B cell (primary cell): ENCODE measurements around the gene RET. TPM values are rescaled to one million over a fixed set of nuclear protein-coding genes. Genes with fewer than 3 reads are reported as not detected.

Experiments
- ATAC-seq: fragments of 200-7000 bp; cut with Tn5 transposase; one replicate; pipeline ENCODE4 v1.10.0; 2021; ENCODE audit warnings: low read depth, mild to moderate bottlenecking, moderate number of reproducible peaks, moderate library complexity
- CTCF ChIA-PET: fragments of 350-600 bp; sonication (Branson Sonifier 250); formaldehyde crosslinking; loops from one replicate; lab custom pipeline; 2021; ENCODE audit warnings: antibody characterized with exemption, inconsistent platforms; lab: Charles Lee
- POLR2A ChIA-PET: fragments of 350-600 bp; sonication (Branson Sonifier 250); formaldehyde crosslinking; loops from one replicate; lab custom pipeline; 2021; ENCODE audit warnings: antibody characterized with exemption; lab: Charles Lee
- DNase-seq: peaks from one replicate; pipeline ENCODE4 v3.0.0; 2013
- H2AFZ ChIP-seq: 2 replicates; pipeline ENCODE4 v1.6.1; 2012; ENCODE audit warnings: mild to moderate bottlenecking, low read depth, low read length; ENCODE audit not compliant: insufficient read depth, poor library complexity, severe bottlenecking
- H3K27ac ChIP-seq, 2 donors: 1 replicate in 1 of 2; 2 replicates in 1 of 2; pipeline ENCODE4 v1.5.1; 2012 to 2013; ENCODE audit warnings: low read length in 2 of 2, mild to moderate bottlenecking in 2 of 2, moderate library complexity in 1 of 2
- H3K27me3 ChIP-seq, 4 experiments: fragments of 200-600 bp in 1 of 4; sonication (generic) in 1 of 4; replicated peaks in 1 of 4; 1 replicate in 2 of 4; 2 replicates in 2 of 4; pipeline versions ENCODE4 v1.6.1 to v1.7.0; 2013 to 2016; ENCODE audit warnings: low read length in 3 of 4, mild to moderate bottlenecking in 2 of 4, mixed read lengths in 1 of 4, moderate library complexity in 1 of 4; ENCODE audit not compliant: insufficient read depth in 4 of 4, control insufficient read depth in 3 of 4; ENCODE audit errors: control extremely low read depth in 1 of 4
- H3K36me3 ChIP-seq, 2 experiments: replicated peaks in 1 of 2; 1 replicate in 1 of 2; 2 replicates in 1 of 2; pipeline versions ENCODE4 v1.6.1 to v1.7.1; 2013; ENCODE audit warnings: low read length in 1 of 2; ENCODE audit not compliant: insufficient read depth in 2 of 2, control insufficient read depth in 1 of 2; ENCODE audit errors: control extremely low read depth in 1 of 2, extremely low read depth in 1 of 2
- H3K4me1 ChIP-seq, 2 donors: fragments of 200-600 bp in 1 of 2; sonication (generic) in 1 of 2; 1 replicate in 1 of 2; 2 replicates in 1 of 2; pipeline versions ENCODE4 v1.5.1 to v1.6.1; 2013 to 2017; ENCODE audit warnings: low read length in 2 of 2; ENCODE audit not compliant: control insufficient read depth in 2 of 2, insufficient read depth in 2 of 2
- H3K4me2 ChIP-seq: replicated peaks from 2 replicates; pipeline ENCODE3; 2012; ENCODE audit warnings: mild to moderate bottlenecking, low read depth, low read length; ENCODE audit not compliant: poor library complexity, severe bottlenecking
- H3K4me3 ChIP-seq, 5 experiments: fragments of 200-600 bp in 1 of 5; sonication (generic) in 1 of 5; 1 replicate in 3 of 5; 2 replicates in 2 of 5; pipeline versions ENCODE4 v1.5.1 to v1.7.0; 2011 to 2016; ENCODE audit warnings: low read length in 4 of 5, mild to moderate bottlenecking in 4 of 5, low read depth in 2 of 5, control low read depth in 1 of 5, moderate library complexity in 1 of 5; ENCODE audit not compliant: insufficient read depth in 1 of 5; ENCODE audit errors: control extremely low read depth in 1 of 5, extremely low read depth in 1 of 5
- H3K79me2 ChIP-seq: fragments of 200-600 bp; sonication (generic); one replicate; pipeline ENCODE4 v1.6.0; 2016; ENCODE audit warnings: low read length; ENCODE audit not compliant: control insufficient read depth, insufficient read depth
- H3K9ac ChIP-seq: fragments of 200-600 bp; sonication (generic); 2 replicates; pipeline ENCODE4 v1.6.1; 2017; ENCODE audit warnings: mild to moderate bottlenecking, low read length, moderate library complexity
- H3K9me3 ChIP-seq, 3 donors: one replicate each; pipeline versions ENCODE4 v1.6.1 to v1.7.1; 2013; ENCODE audit warnings: low read length in 2 of 3; ENCODE audit not compliant: control insufficient read depth in 2 of 3, insufficient read depth in 1 of 3; ENCODE audit errors: control extremely low read depth in 1 of 3
- H4K20me1 ChIP-seq: 2 replicates; pipeline ENCODE4 v1.6.0; 2012; ENCODE audit warnings: mild to moderate bottlenecking, low read length; ENCODE audit not compliant: insufficient read depth, control insufficient read depth, poor library complexity, severe bottlenecking
- H3K27ac Mint-ChIP-seq: one replicate; pipeline ENCODE4 v1.8.0; 2021; ENCODE audit warnings: mixed read lengths
- H3K27me3 Mint-ChIP-seq: one replicate; pipeline ENCODE4 v1.8.0; 2021; ENCODE audit warnings: mixed read lengths
- H3K4me1 Mint-ChIP-seq: one replicate; pipeline ENCODE4 v1.8.0; 2021; ENCODE audit warnings: mixed read lengths
- H3K4me3 Mint-ChIP-seq: one replicate; pipeline ENCODE4 v1.8.0; 2021; ENCODE audit warnings: mixed read lengths
- H3K9me3 Mint-ChIP-seq: one replicate; pipeline ENCODE4 v1.8.0; 2022; ENCODE audit warnings: mixed read lengths; ENCODE audit not compliant: insufficient read depth
- CTCF ChIP-seq: fragments of 200-600 bp; IDR thresholded peaks from one replicate; pipeline ENCODE4 v1.8.0; 2022; ENCODE audit warnings: antibody characterized with exemption, mild to moderate bottlenecking
- EZH2 ChIP-seq: IDR thresholded peaks from 2 replicates; pipeline ENCODE4 v1.6.1; 2012; ENCODE audit warnings: borderline replicate concordance, low read depth, mild to moderate bottlenecking, moderate library complexity, low read length; ENCODE audit not compliant: insufficient read depth, poor library complexity, severe bottlenecking
- WGBS: methylation state at CpG from one replicate; pipeline ENCODE4 v1.1.5; 2013; ENCODE audit warnings: missing lambda C conversion rate; ENCODE audit not compliant: insufficient coverage; 5-methylcytosine and 5-hydroxymethylcytosine counted together
- intact Hi-C: fragments of 100-400 bp; cut with micrococcal nuclease; formaldehyde crosslinking; loops from one replicate; pipeline ENCODE4 v1.10.0; 2022
- polyA plus RNA-seq: library from polyadenylated mRNA; depleted of rRNA; stranded (reverse); fragments of >200 nt; gene quantifications from 2 replicates; pipeline ENCODE4 v1.2.3, GENCODE V29; 2012
- total RNA-seq, 2 donors: library from RNA; stranded (reverse); fragments of 120-200 nt in 1 of 2; gene quantifications; 1 replicate in 1 of 2; 2 replicates in 1 of 2; pipeline versions ENCODE4 v1.2.3 to v1.2.4, GENCODE V29; 2013 to 2022

The RET gene
- total and polyA plus RNA-seq, 2 donors (not counting 1 experiment from before 2014, with no cell fraction given) = 0.16 to 0.27 TPM

DNA sequence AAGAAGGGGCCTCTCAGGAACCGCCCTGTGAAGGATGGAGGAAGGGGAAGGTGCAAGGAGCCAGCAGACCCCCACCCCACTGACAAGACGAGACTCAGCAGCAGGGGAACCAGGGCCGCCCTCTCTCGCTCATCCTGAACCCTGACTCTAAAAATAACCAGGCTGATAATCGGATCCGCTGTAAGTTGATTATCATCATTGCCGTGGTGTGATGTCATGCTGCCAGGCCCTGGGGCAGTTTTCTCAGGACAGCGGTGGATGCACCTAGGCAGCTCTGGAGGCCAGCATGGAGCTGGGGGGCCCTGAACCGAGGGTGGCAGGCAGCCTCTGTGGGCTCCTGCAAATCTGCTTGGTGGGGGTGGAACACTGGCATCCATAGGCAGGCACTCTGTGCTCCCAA is 7.9 kb downstream of the RET start:
- peaks cover 25% of the 10 kb centered on the region for H3K27me3 Mint-ChIP-seq
- POLR2A ChIA-PET = no interaction called here
- H3K9ac ChIP-seq = no peak overlapping the region
- ATAC-seq (no peak), DNase-seq (no peak)
- no peaks in the 10 kb centered on the region for H4K20me1 ChIP-seq
- CTCF ChIA-PET = no interaction called here
- TF ChIP-seq EZH2 = no peak
- no peak for TF ChIP-seq CTCF
- intact Hi-C loops = no loop called here
- no peaks in the 10 kb centered on the region for H3K4me1 Mint-ChIP-seq
- H3K27ac ChIP-seq = no peak overlapping the region
- no peak overlapping the region for H2AFZ ChIP-seq
- no peak overlapping the region for H3K4me3 ChIP-seq
- no peak overlapping the region for H3K4me2 ChIP-seq
- peaks cover 0 to 2% (median 0%) of the 10 kb centered on the region in 4 experiments for H3K27me3 ChIP-seq
- H3K36me3 ChIP-seq = no peaks in the 10 kb centered on the region
- no peak overlapping the region for H3K27ac Mint-ChIP-seq
- WGBS = 95% methylated on average over 6 of the region's 9 CpGs
- no peaks in the 10 kb centered on the region for H3K79me2 ChIP-seq
- no peaks in the 10 kb centered on the region for H3K4me1 ChIP-seq
- peaks cover 0 to 4% (median 0%) of the 10 kb centered on the region in 3 donors for H3K9me3 ChIP-seq
- H3K4me3 Mint-ChIP-seq = no peak overlapping the region
- no peaks in the 10 kb centered on the region for H3K9me3 Mint-ChIP-seq

DNA sequence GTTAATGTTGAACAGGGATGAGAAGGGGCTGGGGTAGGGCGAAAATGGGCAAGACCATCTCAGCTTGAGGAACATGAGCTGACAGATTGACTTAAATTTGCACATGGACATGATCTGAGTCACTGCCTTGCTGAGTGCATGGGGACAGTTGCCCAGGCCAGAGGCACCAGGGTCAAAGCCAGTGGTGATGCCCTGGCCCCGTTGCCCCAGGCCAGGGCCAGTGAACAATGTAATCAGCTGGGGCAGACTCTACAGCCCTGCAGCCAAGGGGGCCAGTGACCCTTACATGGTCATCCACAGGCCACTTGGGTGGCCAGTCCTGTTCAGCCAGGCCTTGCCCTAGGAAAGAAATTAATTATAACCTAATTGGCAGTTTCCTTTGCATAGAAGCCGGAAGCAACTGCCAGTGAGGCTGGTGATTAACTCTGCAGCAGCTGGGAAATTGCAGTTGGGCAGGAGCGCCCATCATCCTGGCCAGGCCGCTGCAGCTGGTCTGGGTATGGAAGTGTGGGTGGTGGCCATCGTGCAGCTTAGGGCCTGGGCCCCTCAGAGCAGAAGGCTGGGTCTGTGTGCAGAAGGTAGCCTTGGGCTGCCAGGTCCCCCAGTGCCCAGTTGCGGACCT is 9.6 kb downstream of the RET start:
- ChIA-PET POLR2A (no interaction called here), CTCF (no interaction called here)
- Mint-ChIP-seq H3K4me3 (no peak overlapping the region), H3K27ac (no peak overlapping the region), H3K27me3 (peaks cover 16% of the 10 kb centered on the region), H3K4me1 (no peaks in the 10 kb centered on the region), H3K9me3 (no peaks in the 10 kb centered on the region)
- TF ChIP-seq CTCF (no peak), EZH2 (no peak)
- Histone ChIP-seq H3K79me2 (no peaks in the 10 kb centered on the region), H3K4me1 (no peaks in the 10 kb centered on the region), H3K9ac (no peak overlapping the region), H3K9me3 (no peaks in the 10 kb centered on the region), H3K4me3 (no peak overlapping the region), H4K20me1 (no peaks in the 10 kb centered on the region), H2AFZ (no peak overlapping the region), H3K36me3 (no peaks in the 10 kb centered on the region), H3K27me3 (peaks cover 0 to 2% (median 0%) of the 10 kb centered on the region in 4 experiments), H3K4me2 (no peak overlapping the region), H3K27ac (no peak overlapping the region)
- 88% methylated on average over 7 of the region's 7 CpGs for WGBS
- ATAC-seq (no peak), DNase-seq (no peak)
- intact Hi-C loops = no loop called here
